ENCODE measurements around the gene ZNF497.

GRCh38 chr19:58336216-58336615, 26.3 kb downstream of the ZNF497 start:
- TF ChIP-seq CTCF (IDR thresholded peaks at IDR 0.05; ENCODE audit: low read depth, low read length, poor library complexity, severe bottlenecking) (no peak), EZH2phosphoT487 (IDR thresholded peaks at IDR 0.05; ENCODE audit: borderline replicate concordance, low read length) (no peak)
